ENCODE data around the gene BPIFA3.

DNA sequence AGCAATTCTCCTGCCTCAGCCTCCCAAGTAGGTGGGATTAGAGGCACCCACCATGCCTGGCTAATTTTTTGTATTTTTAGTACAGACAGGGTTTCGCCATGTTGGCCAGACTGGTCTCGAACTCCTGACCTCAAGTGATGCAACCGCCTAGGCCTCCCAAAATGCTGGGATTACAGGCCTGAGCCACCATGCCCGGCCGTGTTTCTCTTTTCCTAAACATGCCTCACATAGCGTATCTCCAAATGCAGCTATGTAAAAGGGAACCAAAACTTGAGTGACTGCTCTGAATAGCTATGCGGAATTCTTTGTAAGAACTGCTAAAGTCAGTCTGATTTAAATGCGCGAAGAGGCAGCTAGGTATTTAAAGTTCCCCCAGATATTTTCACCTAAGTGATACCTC, 28.7 kb upstream of the BPIFA3 start:
- TF ChIP-seq POLR2AphosphoS5 (IDR thresholded peaks at IDR 0.05) (no peak), POLR2A (IDR thresholded peaks at IDR 0.05) (no peak), EP300 (IDR thresholded peaks at IDR 0.05) (no peak)

All from sigmoid colon (tissue), 4 donors.